ENCODE results near the gene ABCC5. TPM values are rescaled to one million over a fixed set of nuclear protein-coding genes. Genes with fewer than 3 reads are reported as not detected.

Gene ABCC5
- total RNA-seq, 1 experiment from 2014 or later = 37.6 TPM

DNA sequence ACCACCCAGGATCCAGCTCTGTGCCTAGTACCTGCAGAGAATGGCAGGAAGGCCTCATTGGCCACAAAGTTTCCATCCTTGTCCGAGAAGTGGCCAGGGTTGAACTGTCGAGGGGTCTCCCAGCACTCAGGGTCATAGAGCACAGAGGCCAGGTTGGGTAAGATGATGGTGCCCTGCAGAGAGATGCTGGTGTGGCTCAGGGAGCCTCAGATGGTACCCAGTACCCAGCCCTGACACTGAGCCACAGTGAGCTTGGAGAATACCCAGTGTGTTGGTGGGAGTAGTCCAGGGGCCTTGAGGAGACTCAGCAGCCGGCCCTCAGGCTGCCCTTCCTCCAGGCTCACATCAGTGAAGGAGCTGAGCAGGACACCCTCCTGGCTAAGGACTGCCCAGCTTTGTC lies 121.5 kb downstream of the ABCC5 start:
- H2BK5ac ChIP-seq (ENCODE audit: insufficient read length, low read length) = no peak overlapping the region
- H3K27ac ChIP-seq (ENCODE audit: insufficient read length, low read depth, low read length) = no peak overlapping the region
- H2BK20ac ChIP-seq (ENCODE audit: low read depth, low read length, poor library complexity, severe bottlenecking) = no peak overlapping the region
- TF ChIP-seq, protein P1, sequence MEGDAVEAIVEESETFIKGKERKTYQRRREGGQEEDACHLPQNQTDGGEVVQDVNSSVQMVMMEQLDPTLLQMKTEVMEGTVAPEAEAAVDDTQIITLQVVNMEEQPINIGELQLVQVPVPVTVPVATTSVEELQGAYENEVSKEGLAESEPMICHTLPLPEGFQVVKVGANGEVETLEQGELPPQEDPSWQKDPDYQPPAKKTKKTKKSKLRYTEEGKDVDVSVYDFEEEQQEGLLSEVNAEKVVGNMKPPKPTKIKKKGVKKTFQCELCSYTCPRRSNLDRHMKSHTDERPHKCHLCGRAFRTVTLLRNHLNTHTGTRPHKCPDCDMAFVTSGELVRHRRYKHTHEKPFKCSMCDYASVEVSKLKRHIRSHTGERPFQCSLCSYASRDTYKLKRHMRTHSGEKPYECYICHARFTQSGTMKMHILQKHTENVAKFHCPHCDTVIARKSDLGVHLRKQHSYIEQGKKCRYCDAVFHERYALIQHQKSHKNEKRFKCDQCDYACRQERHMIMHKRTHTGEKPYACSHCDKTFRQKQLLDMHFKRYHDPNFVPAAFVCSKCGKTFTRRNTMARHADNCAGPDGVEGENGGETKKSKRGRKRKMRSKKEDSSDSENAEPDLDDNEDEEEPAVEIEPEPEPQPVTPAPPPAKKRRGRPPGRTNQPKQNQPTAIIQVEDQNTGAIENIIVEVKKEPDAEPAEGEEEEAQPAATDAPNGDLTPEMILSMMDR (conservative IDR thresholded peaks at IDR 0.05) = no peak
- no peak overlapping the region for H2BK15ac ChIP-seq (ENCODE audit: low read depth, low read length)
- Mint-ChIP-seq H3K36me3 (ENCODE audit: insufficient read depth in 1 of 3, low read depth in 3 of 3) (0 out of 7 replicates have a peak, but pooled peaks cover 0 to 2% (median 0%) of the 10 kb centered on the region in 3 experiments), H3K27me3 (ENCODE audit: low read depth) (peaks cover 4% of the 10 kb centered on the region; the same call in 1 of the 2 replicates), H3K27ac (no peak overlapping the region; a peak in 1 of 7 replicates), H3K9me3 (peaks cover 5 to 6% of the 10 kb centered on the region in 2 experiments; a peak in 2 of 5 replicates), H3K4me1 (peaks cover 6% of the 10 kb centered on the region in 2 experiments), H3K4me3 (no peak overlapping the region)
- H4K8ac ChIP-seq (replicated peaks; ENCODE audit: insufficient read length, low read depth, low read length) = no peak overlapping the region
- H2AFZ ChIP-seq (ENCODE audit: low read length) = no peak overlapping the region
- H3K4ac ChIP-seq (ENCODE audit: low read depth, low read length) = no peak overlapping the region
- H3K79me2 ChIP-seq (ENCODE audit: insufficient read depth, low read length) = no peaks in the 10 kb centered on the region
- no peak overlapping the region for H3K23ac ChIP-seq (ENCODE audit: insufficient read length, low read depth, low read length)
- H2BK120ac ChIP-seq (ENCODE audit: low read depth, low read length, poor library complexity, severe bottlenecking) = no peak overlapping the region
- no CpG with 5 or more reads among the region's 3 CpGs for WGBS (ENCODE audit: extremely low coverage, insufficient read length, low lambda C conversion rate)
- DNase-seq = no peak
- H2AK5ac ChIP-seq (ENCODE audit: insufficient read length, low read length) = no peak overlapping the region
- no peaks in the 10 kb centered on the region for H3K23me2 ChIP-seq (ENCODE audit: insufficient read length, low read depth, low read length, poor library complexity, severe bottlenecking)
- no peak overlapping the region for H3K4me2 ChIP-seq (ENCODE audit: insufficient read depth, insufficient read length, low read length)
- no peak overlapping the region for H4K5ac ChIP-seq (ENCODE audit: insufficient read length, low read depth, low read length)
- no peak overlapping the region for H2BK12ac ChIP-seq (ENCODE audit: insufficient read length, low read depth, low read length)
- H3K18ac ChIP-seq (ENCODE audit: insufficient read length, low read depth, low read length) = no peak overlapping the region
- no peaks in the 10 kb centered on the region for H3K4me1 ChIP-seq (ENCODE audit: insufficient read depth, low read length)
- H3K27me3 ChIP-seq (ENCODE audit: insufficient read depth, low read length) = no peaks in the 10 kb centered on the region
- no peak overlapping the region for H4K91ac ChIP-seq (ENCODE audit: insufficient read length, low read depth, low read length)
- no peaks in the 10 kb centered on the region for H3K79me1 ChIP-seq (ENCODE audit: insufficient read depth, low read depth, low read length, poor library complexity, severe bottlenecking)
- no peak overlapping the region for H3K14ac ChIP-seq (ENCODE audit: insufficient read depth, low read length)
- no peak overlapping the region for H3K56ac ChIP-seq (ENCODE audit: insufficient read length, low read depth, low read length)
- H3K9ac ChIP-seq (ENCODE audit: extremely low read depth, insufficient read length, low read length) = no peak overlapping the region
- no peak overlapping the region for H3T11ph ChIP-seq (ENCODE audit: low read length)
- H3K9me3 ChIP-seq (ENCODE audit: control insufficient read depth, low read depth, low read length) = no peaks in the 10 kb centered on the region
- H4K20me1 ChIP-seq (ENCODE audit: control insufficient read depth, insufficient read depth, insufficient read length) = no peaks in the 10 kb centered on the region
